ENCODE results near the gene C3orf22.

The C3orf22 gene

DNA sequence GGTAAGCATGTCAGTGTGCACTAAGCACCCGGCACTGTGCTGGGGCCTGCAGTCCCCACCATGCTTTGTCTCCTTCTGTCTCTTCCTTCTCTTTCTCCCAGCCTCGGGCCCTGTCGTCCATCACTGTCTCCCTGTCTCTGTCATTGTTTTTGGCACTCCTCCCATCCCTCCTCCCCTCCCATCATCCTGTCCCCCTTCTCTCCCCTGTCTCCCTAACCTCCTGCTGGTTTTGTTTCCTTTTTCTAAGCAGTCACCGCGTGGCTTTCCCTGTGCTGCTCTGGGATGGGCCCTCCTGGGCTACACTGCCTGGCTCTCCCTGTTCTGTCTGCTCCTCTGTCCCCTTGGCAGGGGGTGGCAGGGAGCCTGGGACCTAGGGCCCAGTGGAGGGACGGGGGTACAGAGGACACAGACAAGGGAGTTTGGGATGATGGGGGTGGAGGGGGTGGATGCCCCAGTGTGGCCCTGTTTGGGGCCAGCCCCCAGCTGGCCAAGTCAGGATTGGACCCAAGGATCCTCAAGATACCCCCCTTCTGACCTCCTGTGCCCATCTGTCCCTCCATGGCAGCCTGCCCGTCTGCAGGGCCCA is 29.1 kb downstream of the C3orf22 start:
- TF ChIP-seq POLR2AphosphoS5 (IDR thresholded peaks at IDR 0.05; ENCODE audit: low read depth, low read length): no peak
- TF ChIP-seq TAF1 (IDR thresholded peaks at IDR 0.05; ENCODE audit: low read depth, low read length): no peak
- TF ChIP-seq PAX5 (IDR thresholded peaks at IDR 0.05; ENCODE audit: insufficient read depth, low read length, severe bottlenecking): no peak
- TF ChIP-seq POU2F2 (IDR thresholded peaks at IDR 0.05; ENCODE audit: low read depth, low read length): no peak
- TF ChIP-seq POLR2A (IDR thresholded peaks at IDR 0.05; ENCODE audit: low read depth, low read length): no peak
- no peak for TF ChIP-seq SPI1 (IDR thresholded peaks at IDR 0.05; ENCODE audit: low read depth, low read length)
- no peak for DNase-seq (ENCODE audit: insufficient read length, low spot score)
- no peak for FAIRE-seq

DNA sequence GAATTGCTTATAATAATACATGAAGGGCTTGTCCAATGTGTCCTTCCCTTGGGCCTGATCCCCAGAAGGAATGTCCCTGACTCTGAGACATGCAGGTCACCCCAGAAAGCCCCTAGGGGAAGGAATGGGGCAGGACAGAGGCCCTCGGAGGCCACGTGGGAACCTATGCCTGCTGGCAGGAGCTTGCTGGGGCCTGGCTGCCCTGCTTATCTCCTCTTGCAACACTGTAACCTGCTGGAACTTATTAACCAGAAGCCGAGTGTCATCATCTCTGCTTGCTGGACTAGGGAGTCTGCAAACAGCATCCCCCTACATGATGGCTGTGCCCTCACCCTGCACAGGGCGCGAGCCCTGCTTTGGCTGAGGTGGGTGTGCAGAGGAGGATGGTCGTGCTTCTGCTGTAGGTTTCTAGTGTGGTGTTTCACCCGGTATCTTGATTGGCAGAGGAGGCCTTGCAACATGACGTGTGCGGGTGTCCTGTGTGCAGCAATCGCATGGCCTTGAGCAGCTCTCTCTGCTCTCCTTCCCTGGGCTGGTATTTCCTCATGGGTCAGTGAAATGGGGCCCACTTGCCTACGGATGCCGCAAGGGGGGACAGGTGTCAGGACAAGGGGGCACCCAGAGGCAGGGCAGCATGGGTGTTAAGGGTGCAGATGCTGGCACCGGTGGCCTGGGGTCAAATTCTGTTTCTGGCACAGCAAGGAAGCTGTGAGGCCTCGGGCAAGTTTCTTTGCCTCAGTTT is 29.8 kb downstream of the C3orf22 start:
- FAIRE-seq (no peak), DNase-seq (ENCODE audit: insufficient read length, low spot score) (no peak)
- TF ChIP-seq POLR2A (IDR thresholded peaks at IDR 0.05; ENCODE audit: low read depth, low read length) (no peak), POU2F2 (IDR thresholded peaks at IDR 0.05; ENCODE audit: low read depth, low read length) (no peak), TAF1 (IDR thresholded peaks at IDR 0.05; ENCODE audit: low read depth, low read length) (no peak), POLR2AphosphoS5 (IDR thresholded peaks at IDR 0.05; ENCODE audit: low read depth, low read length) (no peak), PAX5 (IDR thresholded peaks at IDR 0.05; ENCODE audit: insufficient read depth, low read length, severe bottlenecking) (no peak), SPI1 (IDR thresholded peaks at IDR 0.05; ENCODE audit: low read depth, low read length) (no peak)

DNA sequence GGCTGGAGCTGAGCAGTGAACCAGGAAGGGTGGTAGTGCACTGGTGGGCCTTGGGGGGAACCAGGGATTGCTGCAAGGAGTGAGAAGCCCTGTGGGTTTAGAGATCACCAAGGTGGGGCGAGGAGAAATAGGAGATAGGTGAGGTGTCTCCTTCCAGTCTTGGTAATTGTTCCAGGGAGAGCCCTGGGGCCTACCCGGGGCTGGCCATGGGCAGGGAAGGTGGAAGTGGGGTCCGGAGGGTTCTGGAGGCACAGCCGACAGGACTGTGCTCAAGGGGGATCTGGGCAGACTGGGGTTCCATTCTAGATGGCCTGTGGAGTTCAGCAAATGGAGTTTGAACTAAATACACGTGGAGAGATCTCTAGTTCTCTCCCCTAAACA is 30.3 kb downstream of the C3orf22 start:
- no peak for FAIRE-seq
- TF ChIP-seq POU2F2 (IDR thresholded peaks at IDR 0.05; ENCODE audit: low read depth, low read length): no peak
- no peak for TF ChIP-seq TAF1 (IDR thresholded peaks at IDR 0.05; ENCODE audit: low read depth, low read length)
- TF ChIP-seq POLR2AphosphoS5 (IDR thresholded peaks at IDR 0.05; ENCODE audit: low read depth, low read length): no peak
- TF ChIP-seq SPI1 (IDR thresholded peaks at IDR 0.05; ENCODE audit: low read depth, low read length): no peak
- TF ChIP-seq POLR2A (IDR thresholded peaks at IDR 0.05; ENCODE audit: low read depth, low read length): no peak

DNA sequence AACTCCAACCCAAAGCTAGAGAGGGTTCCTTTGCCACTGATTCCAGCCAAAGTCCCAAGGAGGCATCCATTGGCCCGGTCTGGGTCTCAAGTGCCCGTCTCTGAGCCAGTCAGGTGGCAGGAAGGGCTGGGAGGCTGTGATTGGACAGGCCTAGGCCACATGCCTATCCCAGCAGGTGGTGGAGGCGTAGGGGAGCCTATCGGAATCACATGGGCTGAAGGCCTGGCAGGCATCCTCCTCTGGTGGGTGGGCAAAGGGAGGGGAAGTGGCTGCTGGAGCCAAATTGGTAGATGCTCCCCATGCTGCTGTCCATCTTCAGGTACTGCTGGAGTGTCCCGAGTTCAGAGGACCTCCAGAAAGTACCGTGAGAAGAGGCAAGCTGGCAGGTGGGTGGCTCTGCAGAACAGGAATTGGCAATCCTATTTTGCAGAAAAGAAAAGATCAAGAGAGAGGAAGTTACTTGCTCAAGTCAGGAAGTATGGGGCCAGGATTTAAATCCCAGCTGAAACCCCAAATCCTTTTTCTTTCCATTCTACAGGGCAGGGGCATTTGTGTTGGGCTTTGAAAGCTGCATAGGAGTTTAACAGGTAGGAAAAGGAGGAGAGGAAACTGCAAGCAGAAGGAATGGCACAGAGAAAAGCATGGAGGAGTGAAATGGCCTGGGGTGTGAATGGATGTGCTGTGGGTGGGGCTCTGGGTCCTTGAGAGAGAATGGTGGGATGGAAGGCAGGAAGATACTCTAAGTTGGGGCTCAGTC is 31.1 kb downstream of the C3orf22 start:
- TF ChIP-seq TAF1 (IDR thresholded peaks at IDR 0.05; ENCODE audit: low read depth, low read length) (no peak), PAX5 (IDR thresholded peaks at IDR 0.05; ENCODE audit: insufficient read depth, low read length, severe bottlenecking) (no peak), POU2F2 (IDR thresholded peaks at IDR 0.05; ENCODE audit: low read depth, low read length) (no peak), SPI1 (IDR thresholded peaks at IDR 0.05; ENCODE audit: low read depth, low read length) (no peak), POLR2A (IDR thresholded peaks at IDR 0.05; ENCODE audit: low read depth, low read length) (no peak), POLR2AphosphoS5 (IDR thresholded peaks at IDR 0.05; ENCODE audit: low read depth, low read length) (no peak)
- no peak for DNase-seq (ENCODE audit: insufficient read length, low spot score)
- no peak for FAIRE-seq

More for the DNA sequence above, 30.3 kb downstream of the C3orf22 start:
- no peak for DNase-seq (ENCODE audit: insufficient read length, low spot score)

DNA sequence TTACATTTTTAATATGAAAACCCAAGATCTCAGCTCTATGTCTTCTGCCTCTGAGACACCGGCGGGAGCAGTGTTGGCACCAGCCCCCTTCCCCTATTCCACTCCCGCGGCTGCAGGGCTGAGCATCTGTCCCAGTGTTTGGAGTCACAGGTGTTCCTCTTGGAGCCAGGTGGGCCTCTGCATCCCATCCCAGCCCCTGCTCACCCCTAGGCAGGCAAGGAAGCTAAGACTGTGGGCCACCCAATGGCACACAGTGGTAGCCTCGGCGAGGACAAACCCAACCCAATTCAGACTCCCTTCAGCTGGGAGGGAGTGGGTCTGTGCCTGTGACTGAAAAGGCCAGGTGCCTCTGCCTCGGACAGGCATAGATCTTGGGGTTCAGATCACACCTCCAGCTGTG is 31.7 kb downstream of the C3orf22 start:
- DNase-seq (ENCODE audit: insufficient read length, low spot score): no peak
- TF ChIP-seq TAF1 (IDR thresholded peaks at IDR 0.05; ENCODE audit: low read depth, low read length) (no peak), PAX5 (IDR thresholded peaks at IDR 0.05; ENCODE audit: insufficient read depth, low read length, severe bottlenecking) (no peak), SPI1 (IDR thresholded peaks at IDR 0.05; ENCODE audit: low read depth, low read length) (no peak), POLR2AphosphoS5 (IDR thresholded peaks at IDR 0.05; ENCODE audit: low read depth, low read length) (no peak), POU2F2 (IDR thresholded peaks at IDR 0.05; ENCODE audit: low read depth, low read length) (no peak), POLR2A (IDR thresholded peaks at IDR 0.05; ENCODE audit: low read depth, low read length) (no peak)
- FAIRE-seq: no peak

DNA sequence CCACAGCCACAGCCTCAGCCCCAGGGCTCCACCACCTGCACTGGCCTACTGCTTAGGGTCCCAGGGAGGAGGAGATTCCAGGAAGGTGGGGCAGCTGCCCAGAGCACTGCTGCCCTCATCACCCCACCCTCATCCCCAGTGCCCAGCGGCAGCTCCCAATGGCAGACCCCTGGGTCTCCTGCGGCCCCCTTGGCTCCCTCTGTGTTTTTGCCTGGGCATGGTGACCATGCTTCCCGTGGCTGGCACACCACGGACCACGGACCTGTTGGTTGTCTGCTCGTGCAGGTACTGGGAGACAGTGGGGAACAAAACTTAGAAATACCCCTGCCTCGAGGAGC is 32.1 kb downstream of the C3orf22 start:
- no peak for TF ChIP-seq POU2F2 (IDR thresholded peaks at IDR 0.05; ENCODE audit: low read depth, low read length)
- TF ChIP-seq POLR2AphosphoS5 (IDR thresholded peaks at IDR 0.05; ENCODE audit: low read depth, low read length): no peak
- no peak for TF ChIP-seq PAX5 (IDR thresholded peaks at IDR 0.05; ENCODE audit: insufficient read depth, low read length, severe bottlenecking)
- TF ChIP-seq POLR2A (IDR thresholded peaks at IDR 0.05; ENCODE audit: low read depth, low read length): no peak
- TF ChIP-seq SPI1 (IDR thresholded peaks at IDR 0.05; ENCODE audit: low read depth, low read length): no peak
- no peak for TF ChIP-seq TAF1 (IDR thresholded peaks at IDR 0.05; ENCODE audit: low read depth, low read length)
- no peak for FAIRE-seq
- DNase-seq (ENCODE audit: insufficient read length, low spot score): no peak

DNA sequence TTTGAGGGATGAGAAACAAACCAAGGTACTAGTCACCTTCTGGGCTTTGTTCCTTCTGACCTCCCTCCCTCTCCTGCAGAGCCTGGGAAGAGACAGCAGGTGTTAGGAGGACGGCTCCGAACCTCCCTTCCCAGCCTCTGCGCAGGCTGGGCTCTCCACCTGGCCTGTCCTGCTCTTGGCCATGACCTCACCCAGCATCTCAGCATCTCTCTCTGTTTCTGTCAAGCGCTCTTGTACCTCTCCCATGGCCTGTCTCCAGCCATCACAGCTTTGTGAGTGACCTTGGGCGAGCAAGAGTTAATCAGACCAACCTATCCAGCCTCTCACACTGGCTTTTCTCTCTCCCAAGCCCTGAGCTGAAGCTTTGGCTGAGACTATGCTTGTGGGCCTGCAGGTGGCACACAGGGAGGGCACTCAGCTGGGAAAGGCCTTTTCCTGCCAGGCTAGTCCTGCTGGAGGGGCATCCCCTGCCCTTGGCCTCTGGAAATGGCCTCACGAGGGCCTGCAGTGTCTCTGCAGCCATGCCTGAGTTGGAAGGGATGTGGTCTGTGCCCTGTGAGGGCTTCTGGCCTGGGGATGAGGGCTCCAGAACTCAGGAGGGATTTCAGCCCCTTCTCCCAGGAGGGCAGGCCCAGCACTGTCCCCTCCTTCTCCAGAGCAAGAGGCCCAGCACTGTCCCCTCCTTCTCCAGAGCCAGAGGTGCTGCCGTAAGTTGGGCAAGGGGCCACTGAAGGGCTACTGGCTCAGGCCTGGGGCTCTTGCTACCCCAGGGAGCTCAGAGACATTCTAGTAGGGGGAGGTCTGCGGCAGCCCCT is 32.7 kb downstream of the C3orf22 start:
- DNase-seq (ENCODE audit: insufficient read length, low spot score) (no peak), FAIRE-seq (no peak)
- TF ChIP-seq TAF1 (IDR thresholded peaks at IDR 0.05; ENCODE audit: low read depth, low read length): no peak
- TF ChIP-seq SPI1 (IDR thresholded peaks at IDR 0.05; ENCODE audit: low read depth, low read length): no peak
- TF ChIP-seq POLR2A (IDR thresholded peaks at IDR 0.05; ENCODE audit: low read depth, low read length): no peak
- no peak for TF ChIP-seq POU2F2 (IDR thresholded peaks at IDR 0.05; ENCODE audit: low read depth, low read length)

DNA sequence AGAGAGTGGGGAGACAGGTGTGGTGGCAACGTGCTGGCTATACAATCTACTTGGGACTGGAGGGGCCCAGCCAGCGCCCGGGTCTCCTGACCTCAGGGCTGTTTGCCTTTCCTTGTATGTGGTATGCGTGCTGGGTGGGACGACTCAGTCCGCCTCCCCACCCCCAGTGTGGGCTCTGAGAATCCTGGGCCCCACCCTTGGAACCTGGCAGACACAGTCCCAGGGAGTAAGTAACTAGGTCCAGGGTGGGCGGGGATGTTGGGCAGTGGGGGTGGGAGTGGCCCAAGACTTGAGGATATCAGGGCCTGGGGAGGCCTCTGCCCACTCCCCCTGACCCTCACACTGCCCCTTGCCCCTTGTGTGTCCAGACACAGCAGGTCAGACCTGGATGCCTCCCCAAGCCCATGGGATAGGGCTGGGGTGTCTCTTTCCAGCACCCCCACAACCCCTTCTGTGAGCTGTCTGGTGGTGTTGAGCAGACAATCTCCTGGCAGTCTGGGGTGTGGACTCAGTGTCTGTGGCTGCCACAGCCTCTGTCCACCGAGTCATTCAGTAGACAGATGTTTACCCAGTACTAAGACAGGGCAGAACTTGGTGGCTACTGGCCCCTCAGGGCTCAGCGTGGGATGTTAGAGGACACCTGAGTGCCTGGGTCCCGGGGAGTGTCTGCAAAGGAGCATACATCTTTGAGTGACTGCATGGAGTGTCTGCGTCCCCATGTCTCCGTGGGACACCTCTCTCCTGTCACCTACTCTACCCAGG is 33.5 kb downstream of the C3orf22 start:
- FAIRE-seq: no peak
- TF ChIP-seq POU2F2 (IDR thresholded peaks at IDR 0.05; ENCODE audit: low read depth, low read length) (no peak), POLR2AphosphoS5 (IDR thresholded peaks at IDR 0.05; ENCODE audit: low read depth, low read length) (no peak), PAX5 (IDR thresholded peaks at IDR 0.05; ENCODE audit: insufficient read depth, low read length, severe bottlenecking) (no peak), SPI1 (IDR thresholded peaks at IDR 0.05; ENCODE audit: low read depth, low read length) (no peak), TAF1 (IDR thresholded peaks at IDR 0.05; ENCODE audit: low read depth, low read length) (no peak), POLR2A (IDR thresholded peaks at IDR 0.05; ENCODE audit: low read depth, low read length) (no peak)
- DNase-seq (ENCODE audit: insufficient read length, low spot score): no peak
